Esophagus squamous epithelium (tissue), 5 donors: ENCODE data around the gene AGBL1. TPM values are rescaled to one million over a fixed set of nuclear protein-coding genes. Genes with fewer than 3 reads are reported as not detected.
"Not testable (repeated sequence)": the region's sequence is repeated elsewhere in the genome, so short reads cannot be mapped to it uniquely, and the experiment has no call there.

Experiments
- DNase-seq: peaks from one replicate; lab custom pipeline; 2025; lab: John Stamatoyannopoulos, UW
- H3K27ac ChIP-seq, 4 donors: fragments of 200-600 bp; sonication (generic); one replicate each; pipeline ENCODE4 v1.5.1; 2016 to 2019; ENCODE audit warnings: mild to moderate bottlenecking in 1 of 4
- H3K27me3 ChIP-seq, 4 donors: fragments of 200-600 bp; sonication (generic); 1 replicate in 3 of 4; 2 replicates in 1 of 4; pipeline versions ENCODE4 v1.5.1 to v1.6.0; 2017 to 2021; ENCODE audit warnings: antibody characterized with exemption in 1 of 4
- H3K36me3 ChIP-seq, 3 donors: fragments of 200-600 bp; sonication (generic); one replicate each; pipeline ENCODE4 v1.5.1; 2016 to 2019
- H3K4me1 ChIP-seq, 3 donors: fragments of 200-600 bp; sonication (generic); one replicate each; pipeline ENCODE4 v1.5.1; 2017 to 2019
- H3K4me3 ChIP-seq, 4 donors: fragments of 200-600 bp; sonication (generic); 1 replicate in 3 of 4; 2 replicates in 1 of 4; pipeline ENCODE4 v1.5.1; 2016 to 2019; ENCODE audit warnings: mild to moderate bottlenecking in 2 of 4, moderate library complexity in 1 of 4
- H3K9me3 ChIP-seq, 3 donors: fragments of 200-600 bp; sonication (generic); one replicate each; pipeline ENCODE4 v1.5.1; 2016 to 2019
- CTCF ChIP-seq, 6 experiments: fragments of 450-650 bp in 4 of 6; fragments of 200-600 bp in 2 of 6; sonication (generic) in 2 of 6; IDR thresholded peaks; one replicate each; pipeline ENCODE4 v1.5.1; 2016 to 2019; ENCODE audit warnings: antibody characterized with exemption in 6 of 6, mild to moderate bottlenecking in 4 of 6, moderate library complexity in 4 of 6
- POLR2A ChIP-seq, 4 donors: fragments of 450-650 bp; IDR thresholded peaks; one replicate each; pipeline ENCODE4 v1.6.1; 2017; ENCODE audit warnings: antibody characterized with exemption in 4 of 4, mild to moderate bottlenecking in 4 of 4, moderate library complexity in 3 of 4
- WGBS, 2 donors: methylation state at CpG; one replicate each; pipeline ENCODE4 v1.1.5; 2018; 5-methylcytosine and 5-hydroxymethylcytosine counted together
- intact Hi-C: fragments of 100-400 bp; cut with DNase I; formaldehyde crosslinking; loops from one replicate; pipeline ENCODE4 v1.15.0; 2022
- total RNA-seq, 4 donors: library from RNA; depleted of rRNA; stranded (reverse); fragments of >200 nt; gene quantifications; one replicate each; pipeline ENCODE4 v1.1.0, GENCODE V29; 2016
- donor health status: DM: yes; HTN: yes; CAD: no.

The AGBL1 gene
- total RNA-seq, 4 donors from 2014 or later = 0.11 to 0.21 (median 0.19) TPM; not detected in 1

- Histone ChIP-seq H3K36me3 (no peaks in the 10 kb centered on the region), H3K4me3 (no peak overlapping the region), H3K27ac (no peak overlapping the region), H3K4me1 (no peaks in the 10 kb centered on the region), H3K27me3 (no peaks in the 10 kb centered on the region), H3K9me3 (no peaks in the 10 kb centered on the region)
- TF ChIP-seq POLR2A (IDR thresholded peaks at IDR 0.05) (no peak), CTCF (IDR thresholded peaks at IDR 0.05) (no peak)
- intact Hi-C loops = no loop called here
- 83 to 87% methylated on average over 4 of the region's 4 CpGs for WGBS, 2 donors
- no peak for DNase-seq
These were observed 447.4 kb downstream of the AGBL1 start for GRCh38 chr15:86526938-86527690.

GRCh38 chr15:86528094-86528493 is 448.4 kb downstream of the AGBL1 start:
- WGBS, 2 donors = 68 to 86% methylated on average over 9 to 10 of the region's 26 CpGs

GRCh38 chr15:86538141-86538540 is 458.5 kb downstream of the AGBL1 start:
- no peaks in the 10 kb centered on the region for H3K9me3 ChIP-seq
- no peak overlapping the region for H3K27ac ChIP-seq
- intact Hi-C loops = no loop called here
- H3K4me3 ChIP-seq = no peak overlapping the region
- TF ChIP-seq POLR2A (IDR thresholded peaks at IDR 0.05) (no peak), CTCF (IDR thresholded peaks at IDR 0.05) (no peak)
- no peak for DNase-seq
- H3K4me1 ChIP-seq = no peaks in the 10 kb centered on the region
- 72 to 80% methylated on average over 2 of the region's 2 CpGs for WGBS, 2 donors
- H3K27me3 ChIP-seq = no peaks in the 10 kb centered on the region
- H3K36me3 ChIP-seq = no peaks in the 10 kb centered on the region

More at GRCh38 chr15:86528094-86528493, 448.4 kb downstream of the AGBL1 start:
- H3K4me1 ChIP-seq, H3K27me3 ChIP-seq, H3K36me3 ChIP-seq, H3K27ac ChIP-seq, H3K9me3 ChIP-seq, DNase-seq, intact Hi-C loops: not testable (repeated sequence)
- peak overlapping the region in 1 of 4 donors; percentile 23 for H3K4me3 ChIP-seq

GRCh38 chr15:86540840-86541467 is 461.3 kb downstream of the AGBL1 start:
- 30 to 48% methylated on average over 3 to 4 of the region's 4 CpGs for WGBS, 2 donors
- Histone ChIP-seq H3K4me3 (no peak overlapping the region), H3K27me3 (no peaks in the 10 kb centered on the region), H3K4me1 (no peaks in the 10 kb centered on the region), H3K9me3 (no peaks in the 10 kb centered on the region), H3K27ac (no peak overlapping the region), H3K36me3 (no peaks in the 10 kb centered on the region)
- DNase-seq = no peak
- intact Hi-C loops = no loop called here
- TF ChIP-seq CTCF (IDR thresholded peaks at IDR 0.05) (no peak), POLR2A (IDR thresholded peaks at IDR 0.05) (no peak)

- H3K27ac ChIP-seq = no peak overlapping the region
- H3K36me3 ChIP-seq = no peaks in the 10 kb centered on the region
- H3K27me3 ChIP-seq = no peaks in the 10 kb centered on the region
- H3K4me3 ChIP-seq = no peak overlapping the region
- H3K9me3 ChIP-seq = no peaks in the 10 kb centered on the region
- DNase-seq = no peak
- no peak for TF ChIP-seq POLR2A (IDR thresholded peaks at IDR 0.05)
- TF ChIP-seq CTCF (IDR thresholded peaks at IDR 0.05) = no peak
- intact Hi-C loops = no loop called here
- H3K4me1 ChIP-seq = no peaks in the 10 kb centered on the region
- WGBS, 2 donors = 25 to 44% methylated on average over 1 of the region's 1 CpG
These were observed 461.9 kb downstream of the AGBL1 start for GRCh38 chr15:86541540-86541939.
